Esophagus muscularis mucosa (tissue), 4 donors: Measurements from ENCODE around the gene DPP4. TPM values are rescaled to one million over a fixed set of nuclear protein-coding genes. Genes with fewer than 3 reads are reported as not detected.
A peak's percentile ranks its signal among the peaks of the same experiment; 100 is the strongest.

Experiments
- DNase-seq: peaks from one replicate; pipeline ENCODE4 v3.0.0-alpha.2; 2017; ENCODE audit errors: extremely low spot score
- H3K27ac ChIP-seq, 4 donors: fragments of 200-600 bp; sonication (generic); replicated peaks in 1 of 4; 1 replicate in 3 of 4; 2 replicates in 1 of 4; pipeline ENCODE4 v1.5.1; 2016 to 2019; ENCODE audit warnings: mild to moderate bottlenecking in 1 of 4
- H3K27me3 ChIP-seq, 4 donors: fragments of 200-600 bp; sonication (generic); one replicate each; pipeline versions ENCODE4 v1.5.1 to v1.6.0; 2016 to 2019
- H3K36me3 ChIP-seq, 4 donors: fragments of 200-600 bp; sonication (generic); one replicate each; pipeline ENCODE4 v1.5.1; 2016 to 2019
- H3K4me1 ChIP-seq, 4 donors: fragments of 200-600 bp; sonication (generic); one replicate each; pipeline ENCODE4 v1.5.1; 2016 to 2019
- H3K4me3 ChIP-seq, 4 donors: fragments of 200-600 bp; sonication (generic); 1 replicate in 2 of 4; 2 replicates in 2 of 4; pipeline ENCODE4 v1.5.1; 2016 to 2019; ENCODE audit warnings: mild to moderate bottlenecking in 4 of 4, moderate library complexity in 1 of 4
- H3K9me3 ChIP-seq, 4 donors: fragments of 200-600 bp; sonication (generic); 1 replicate in 3 of 4; 2 replicates in 1 of 4; pipeline ENCODE4 v1.5.1; 2016 to 2019
- EP300 ChIP-seq: sonication (generic); formaldehyde crosslinking; IDR thresholded peaks from one replicate; pipeline ENCODE4 v1.6.1; 2017; ENCODE audit warnings: antibody characterized with exemption
- POLR2A ChIP-seq: fragments of 450-650 bp; IDR thresholded peaks from one replicate; pipeline ENCODE4 v1.6.1; 2017; ENCODE audit warnings: antibody characterized with exemption, moderate library complexity, mild to moderate bottlenecking, low read depth
- POLR2AphosphoS5 ChIP-seq, 2 donors: sonication (generic); formaldehyde crosslinking; IDR thresholded peaks; one replicate each; pipeline ENCODE4 v1.6.1; 2017; ENCODE audit warnings: antibody characterized with exemption in 2 of 2
- WGBS: methylation state at CpG from one replicate; pipeline ENCODE4 v1.1.5; 2018; 5-methylcytosine and 5-hydroxymethylcytosine counted together
- intact Hi-C: fragments of 100-400 bp; cut with DNase I; formaldehyde crosslinking; loops from one replicate; pipeline ENCODE4 v1.15.1; 2023
- total RNA-seq, 4 donors: library from RNA; depleted of rRNA; stranded (reverse); fragments of >200 nt; gene quantifications; one replicate each; pipeline versions ENCODE4 v1.1.0 to v1.2.1, GENCODE V29; 2016
- TF ChIP-seq, protein P1 (sequence below), 3 experiments: fragments of 200-600 bp in 2 of 3; fragments of 450-650 bp in 1 of 3; sonication (generic) in 2 of 3; IDR thresholded peaks; one replicate each; pipeline ENCODE4 v1.5.1; 2017 to 2019; ENCODE audit warnings: antibody characterized with exemption in 3 of 3, mild to moderate bottlenecking in 2 of 3, moderate library complexity in 1 of 3

The DPP4 gene
- total RNA-seq, 4 donors from 2014 or later: 2.2 to 4.1 (median 2.8) TPM

DNA sequence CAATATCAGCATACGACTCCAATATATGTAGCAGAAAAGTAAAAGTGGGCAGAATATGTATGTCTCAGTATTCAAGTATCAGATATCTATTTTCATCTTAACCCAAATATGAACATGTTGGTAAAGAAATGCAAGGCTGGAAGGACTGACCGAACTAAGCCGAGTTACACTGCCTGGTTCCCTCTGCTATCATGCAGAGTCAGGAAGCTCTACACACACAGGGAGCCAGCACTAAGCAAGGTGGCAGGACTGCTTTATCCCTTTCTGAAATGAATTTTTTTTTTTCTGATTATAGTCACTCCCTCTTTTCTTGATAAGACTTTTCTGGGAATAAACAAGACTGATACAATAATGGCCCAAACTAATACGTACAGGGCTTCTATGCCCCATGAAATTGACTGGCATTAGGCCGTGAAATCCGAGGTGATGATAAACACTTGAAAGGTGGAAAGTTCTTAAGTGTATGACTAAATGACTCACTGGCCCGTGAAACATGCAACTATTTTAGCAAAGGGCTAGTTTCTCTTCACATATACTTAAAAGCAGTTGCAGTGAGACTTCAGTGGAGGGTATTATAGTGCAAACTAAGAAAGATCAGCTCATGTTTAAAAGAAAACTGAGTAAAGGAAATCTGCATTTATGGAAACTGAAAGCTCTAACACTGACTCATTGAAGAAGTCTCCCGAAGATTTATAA is 14.9 kb downstream of the DPP4 start:
- Histone ChIP-seq H3K27ac (no peak overlapping the region), H3K9me3 (peaks cover 0 to 9% (median 4%) of the 10 kb centered on the region in 4 donors), H3K4me1 (no peaks in the 10 kb centered on the region), H3K4me3 (no peak overlapping the region), H3K36me3 (no peaks in the 10 kb centered on the region), H3K27me3 (no peaks in the 10 kb centered on the region)
- intact Hi-C loops: no loop called here
- peak; percentile 42 for DNase-seq
- 88% methylated on average over 8 of the region's 8 CpGs for WGBS
- TF ChIP-seq, protein P1, sequence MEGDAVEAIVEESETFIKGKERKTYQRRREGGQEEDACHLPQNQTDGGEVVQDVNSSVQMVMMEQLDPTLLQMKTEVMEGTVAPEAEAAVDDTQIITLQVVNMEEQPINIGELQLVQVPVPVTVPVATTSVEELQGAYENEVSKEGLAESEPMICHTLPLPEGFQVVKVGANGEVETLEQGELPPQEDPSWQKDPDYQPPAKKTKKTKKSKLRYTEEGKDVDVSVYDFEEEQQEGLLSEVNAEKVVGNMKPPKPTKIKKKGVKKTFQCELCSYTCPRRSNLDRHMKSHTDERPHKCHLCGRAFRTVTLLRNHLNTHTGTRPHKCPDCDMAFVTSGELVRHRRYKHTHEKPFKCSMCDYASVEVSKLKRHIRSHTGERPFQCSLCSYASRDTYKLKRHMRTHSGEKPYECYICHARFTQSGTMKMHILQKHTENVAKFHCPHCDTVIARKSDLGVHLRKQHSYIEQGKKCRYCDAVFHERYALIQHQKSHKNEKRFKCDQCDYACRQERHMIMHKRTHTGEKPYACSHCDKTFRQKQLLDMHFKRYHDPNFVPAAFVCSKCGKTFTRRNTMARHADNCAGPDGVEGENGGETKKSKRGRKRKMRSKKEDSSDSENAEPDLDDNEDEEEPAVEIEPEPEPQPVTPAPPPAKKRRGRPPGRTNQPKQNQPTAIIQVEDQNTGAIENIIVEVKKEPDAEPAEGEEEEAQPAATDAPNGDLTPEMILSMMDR (IDR thresholded peaks at IDR 0.05): no peak
- TF ChIP-seq EP300 (no peak), POLR2A (no peak), POLR2AphosphoS5 (IDR thresholded peaks at IDR 0.05) (no peak)

GRCh38 chr2:162057426-162057825 is 16.6 kb downstream of the DPP4 start:
- H3K9me3 ChIP-seq: peaks cover 0 to 9% (median 4%) of the 10 kb centered on the region in 4 donors
- intact Hi-C loops: no loop called here
- WGBS: 88% methylated on average over 1 of the region's 1 CpG

DNA sequence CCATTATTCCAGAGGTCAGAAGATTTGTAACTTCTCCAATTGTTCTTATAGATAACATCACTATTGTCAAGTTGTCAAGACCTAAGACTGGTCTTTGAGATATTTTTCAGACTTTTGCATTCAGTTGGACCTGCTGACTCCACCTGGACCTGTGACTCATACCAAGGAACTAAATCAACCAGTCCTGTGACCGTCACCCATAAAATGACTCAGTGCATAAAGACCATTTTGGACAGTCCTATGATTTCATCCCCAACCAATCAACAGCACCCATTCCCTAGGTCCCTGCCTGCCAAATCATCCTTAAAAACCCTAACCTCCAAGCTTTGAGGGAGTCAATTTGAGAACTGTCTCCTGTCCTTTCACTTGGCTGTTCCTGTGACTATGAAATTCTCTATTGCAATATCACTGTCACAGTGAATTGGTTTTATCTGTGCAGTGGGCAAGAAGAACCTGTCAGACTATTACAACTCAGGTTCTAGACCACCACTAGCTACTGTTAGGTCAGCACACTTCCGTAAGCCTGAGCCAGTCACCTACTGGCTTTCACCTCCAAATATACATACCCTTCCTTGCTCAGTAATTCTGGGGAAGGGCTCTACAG is 17.1 kb downstream of the DPP4 start:
- intact Hi-C loops: no loop called here
- no peaks in the 10 kb centered on the region for H3K4me1 ChIP-seq
- 75% methylated on average over 2 of the region's 2 CpGs for WGBS
- H3K9me3 ChIP-seq: peaks cover 0 to 9% (median 4%) of the 10 kb centered on the region in 4 donors
- H3K27ac ChIP-seq: no peak overlapping the region
- DNase-seq: peak; percentile 37
- H3K27me3 ChIP-seq: no peaks in the 10 kb centered on the region
- H3K36me3 ChIP-seq: no peaks in the 10 kb centered on the region
- H3K4me3 ChIP-seq: no peak overlapping the region
- TF ChIP-seq EP300: no peak
- TF ChIP-seq POLR2AphosphoS5 (IDR thresholded peaks at IDR 0.05): no peak
- TF ChIP-seq POLR2A: no peak
- TF ChIP-seq, protein P1 (IDR thresholded peaks at IDR 0.05): no peak

More at GRCh38 chr2:162057426-162057825, 16.6 kb downstream of the DPP4 start:
- H3K4me3 ChIP-seq: no peak overlapping the region
- no peaks in the 10 kb centered on the region for H3K4me1 ChIP-seq
- no peak overlapping the region for H3K27ac ChIP-seq
- TF ChIP-seq EP300: no peak
- TF ChIP-seq POLR2A: no peak
- no peak for TF ChIP-seq POLR2AphosphoS5 (IDR thresholded peaks at IDR 0.05)
- TF ChIP-seq, protein P1 (IDR thresholded peaks at IDR 0.05): no peak
- peak; percentile 4 for DNase-seq
- no peaks in the 10 kb centered on the region for H3K27me3 ChIP-seq
- H3K36me3 ChIP-seq: no peaks in the 10 kb centered on the region

DNA sequence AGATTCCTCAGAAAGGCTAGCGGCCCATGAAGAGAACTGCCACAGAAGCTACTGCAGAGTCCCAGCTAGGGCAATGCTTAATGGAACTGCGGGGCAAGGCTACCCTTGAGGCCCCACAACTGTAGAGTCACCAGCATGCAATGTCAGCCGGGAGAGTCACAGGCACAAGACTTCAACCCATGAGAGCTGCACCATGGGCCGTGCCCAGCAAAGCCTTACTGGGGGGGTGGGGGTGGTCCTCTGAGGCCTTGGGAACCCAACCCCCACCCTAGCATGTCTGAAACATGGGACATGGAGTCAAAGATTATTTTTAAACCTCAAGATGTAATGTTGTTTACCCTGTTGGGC is 20.2 kb downstream of the DPP4 start:
- 97% methylated on average over 4 of the region's 4 CpGs for WGBS
- DNase-seq: peak; percentile 85

More for the DNA sequence above, 20.2 kb downstream of the DPP4 start:
- H3K9me3 ChIP-seq: peaks cover 0 to 9% (median 4%) of the 10 kb centered on the region in 4 donors
- H3K4me1 ChIP-seq: no peaks in the 10 kb centered on the region
- intact Hi-C loops: no loop called here
- H3K27me3 ChIP-seq: no peaks in the 10 kb centered on the region
- H3K4me3 ChIP-seq: no peak overlapping the region
- no peak overlapping the region for H3K27ac ChIP-seq
- no peaks in the 10 kb centered on the region for H3K36me3 ChIP-seq
- no peak for TF ChIP-seq EP300
- TF ChIP-seq, protein P1 (IDR thresholded peaks at IDR 0.05): no peak
- TF ChIP-seq POLR2AphosphoS5 (IDR thresholded peaks at IDR 0.05): no peak
- TF ChIP-seq POLR2A: no peak
